ENCODE data around the gene KCNC3.

KCNC3 gene

GRCh38 chr19:50314724-50315708 is 14.2 kb downstream of the KCNC3 start:
- TF ChIP-seq, protein P1, sequence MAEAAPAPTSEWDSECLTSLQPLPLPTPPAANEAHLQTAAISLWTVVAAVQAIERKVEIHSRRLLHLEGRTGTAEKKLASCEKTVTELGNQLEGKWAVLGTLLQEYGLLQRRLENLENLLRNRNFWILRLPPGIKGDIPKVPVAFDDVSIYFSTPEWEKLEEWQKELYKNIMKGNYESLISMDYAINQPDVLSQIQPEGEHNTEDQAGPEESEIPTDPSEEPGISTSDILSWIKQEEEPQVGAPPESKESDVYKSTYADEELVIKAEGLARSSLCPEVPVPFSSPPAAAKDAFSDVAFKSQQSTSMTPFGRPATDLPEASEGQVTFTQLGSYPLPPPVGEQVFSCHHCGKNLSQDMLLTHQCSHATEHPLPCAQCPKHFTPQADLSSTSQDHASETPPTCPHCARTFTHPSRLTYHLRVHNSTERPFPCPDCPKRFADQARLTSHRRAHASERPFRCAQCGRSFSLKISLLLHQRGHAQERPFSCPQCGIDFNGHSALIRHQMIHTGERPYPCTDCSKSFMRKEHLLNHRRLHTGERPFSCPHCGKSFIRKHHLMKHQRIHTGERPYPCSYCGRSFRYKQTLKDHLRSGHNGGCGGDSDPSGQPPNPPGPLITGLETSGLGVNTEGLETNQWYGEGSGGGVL (tag by site-specific recombination; IDR thresholded peaks at IDR 0.05): peak; percentile 78
- TF ChIP-seq ZIC2 (tag by site-specific recombination; IDR thresholded peaks at IDR 0.05) (peak; percentile 59), ZBTB17 (tag by site-specific recombination; IDR thresholded peaks at IDR 0.05) (peak; percentile 74), ZBTB1 (tag by site-specific recombination; IDR thresholded peaks at IDR 0.05) (no peak), ZNF366 (tag by site-specific recombination; conservative IDR thresholded peaks at IDR 0.05) (peak; percentile 92), SP3 (tag by site-specific recombination; IDR thresholded peaks at IDR 0.05) (peak; percentile 44; the same call in 1 of the 2 replicates), ZBTB10 (tag by site-specific recombination; IDR thresholded peaks at IDR 0.05) (peak; percentile 81), KLF8 (tag by site-specific recombination; IDR thresholded peaks at IDR 0.05) (peak; percentile 12; the same call in 1 of the 2 replicates), TSHZ1 (tag by site-specific recombination; IDR thresholded peaks at IDR 0.05; ENCODE audit: borderline replicate concordance) (no peak), SP2 (tag by site-specific recombination; IDR thresholded peaks at IDR 0.05) (peak; percentile 14; the same call in 1 of the 2 replicates), EGR2 (tag by site-specific recombination; IDR thresholded peaks at IDR 0.05; ENCODE audit: low read depth) (peak; percentile 80), ZFHX2 (tag by site-specific recombination; conservative IDR thresholded peaks at IDR 0.05) (peak; percentile 93), GLIS1 (tag by site-specific recombination; IDR thresholded peaks at IDR 0.05) (peak; percentile 25), ZNF658 (tag by site-specific recombination; IDR thresholded peaks at IDR 0.05) (no peak)
- TF ChIP-seq, protein P2, sequence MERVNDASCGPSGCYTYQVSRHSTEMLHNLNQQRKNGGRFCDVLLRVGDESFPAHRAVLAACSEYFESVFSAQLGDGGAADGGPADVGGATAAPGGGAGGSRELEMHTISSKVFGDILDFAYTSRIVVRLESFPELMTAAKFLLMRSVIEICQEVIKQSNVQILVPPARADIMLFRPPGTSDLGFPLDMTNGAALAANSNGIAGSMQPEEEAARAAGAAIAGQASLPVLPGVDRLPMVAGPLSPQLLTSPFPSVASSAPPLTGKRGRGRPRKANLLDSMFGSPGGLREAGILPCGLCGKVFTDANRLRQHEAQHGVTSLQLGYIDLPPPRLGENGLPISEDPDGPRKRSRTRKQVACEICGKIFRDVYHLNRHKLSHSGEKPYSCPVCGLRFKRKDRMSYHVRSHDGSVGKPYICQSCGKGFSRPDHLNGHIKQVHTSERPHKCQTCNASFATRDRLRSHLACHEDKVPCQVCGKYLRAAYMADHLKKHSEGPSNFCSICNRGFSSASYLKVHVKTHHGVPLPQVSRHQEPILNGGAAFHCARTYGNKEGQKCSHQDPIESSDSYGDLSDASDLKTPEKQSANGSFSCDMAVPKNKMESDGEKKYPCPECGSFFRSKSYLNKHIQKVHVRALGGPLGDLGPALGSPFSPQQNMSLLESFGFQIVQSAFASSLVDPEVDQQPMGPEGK (tag by site-specific recombination; IDR thresholded peaks at IDR 0.05): peak; percentile 68
- H3K9me3 ChIP-seq (ENCODE audit: control insufficient read depth, insufficient read depth, low read depth, low read length): no peaks in the 10 kb centered on the region
- ChIA-PET CTCF (interaction anchor here (0.6 to 1.5 kb wide), 5 partner anchors 10 to 51 kb away, joined by 3 to 6 read pairs (median 4); no protein-coding TSS in a partner anchor), POLR2A (interaction anchor here (0.6 to 1.5 kb wide), 7 partner anchors 9 to 469 kb away, joined by 3 to 9 read pairs (median 4); partner anchors contain the start of gene KCNC3)
- H3K36me3 ChIP-seq (ENCODE audit: control insufficient read depth in 2 of 2, insufficient read depth in 1 of 2, low read length in 2 of 2): no peaks in the 10 kb centered on the region
- H3K27ac ChIP-seq (ENCODE audit: extremely low read depth, low read depth, low read length): no peak overlapping the region
- no peak overlapping the region for H3K4me3 ChIP-seq (ENCODE audit: low read depth, low read length)
- H3K4me1 ChIP-seq (ENCODE audit: control insufficient read depth, insufficient read depth, low read length): peaks cover 9% of the 10 kb centered on the region

Measured in HEK293 (cell line).